HG03354 (cell line): Measurements from ENCODE around the gene SSR1.

Source experiments
- ATAC-seq: cut with Tn5 transposase; IDR thresholded peaks from one replicate; pipeline ENCODE4 v1.9.1; 2021; ENCODE audit warnings: mild to moderate bottlenecking; ENCODE audit not compliant: unreplicated experiment, poor library complexity, severe bottlenecking

SSR1 gene

DNA sequence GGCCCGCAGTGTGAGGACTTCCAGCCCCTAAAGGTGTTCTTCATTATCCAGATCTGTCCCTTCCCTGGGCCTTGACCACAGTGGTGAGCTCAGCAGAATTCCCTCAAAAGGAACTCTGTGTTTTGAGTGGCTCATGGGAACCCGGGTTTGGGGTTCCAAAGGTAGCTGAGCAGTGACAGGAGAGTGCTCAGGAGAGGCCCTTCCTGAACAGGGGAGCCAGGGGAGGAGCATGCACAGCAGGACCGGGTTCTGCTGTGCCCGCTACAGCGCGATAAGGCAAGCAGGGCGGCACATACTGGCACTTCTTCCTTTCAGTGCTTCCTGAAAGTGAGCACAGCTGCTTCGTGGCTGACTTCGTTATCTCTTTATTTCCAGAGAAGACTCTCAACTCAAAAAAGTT is 88.3 kb downstream of the SSR1 start:
- ATAC-seq, result no peak

- no peak for ATAC-seq
Observed at GRCh38 chr6:7222197-7222596, 90.8 kb downstream of the SSR1 start.

DNA sequence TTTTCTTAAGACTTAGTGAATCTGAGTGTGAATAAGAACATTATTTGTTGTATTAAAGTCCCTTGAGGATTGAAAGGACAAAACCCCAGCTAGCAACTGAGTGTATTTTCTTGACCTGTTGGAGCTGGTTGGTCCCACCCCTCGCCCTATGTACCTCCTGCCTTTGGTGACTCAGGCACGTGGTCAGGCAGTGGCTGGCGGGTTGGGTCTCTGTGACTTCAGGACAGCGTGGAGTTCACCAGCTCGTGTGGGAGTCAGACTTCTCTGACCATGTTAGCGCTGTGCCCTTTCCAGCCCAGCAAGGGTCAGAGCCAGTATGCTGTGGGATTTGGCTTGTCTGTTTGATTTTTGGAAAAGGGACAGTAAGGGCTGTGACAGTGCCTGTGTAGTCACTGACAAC is 93.7 kb downstream of the SSR1 start:
- no peak for ATAC-seq

DNA sequence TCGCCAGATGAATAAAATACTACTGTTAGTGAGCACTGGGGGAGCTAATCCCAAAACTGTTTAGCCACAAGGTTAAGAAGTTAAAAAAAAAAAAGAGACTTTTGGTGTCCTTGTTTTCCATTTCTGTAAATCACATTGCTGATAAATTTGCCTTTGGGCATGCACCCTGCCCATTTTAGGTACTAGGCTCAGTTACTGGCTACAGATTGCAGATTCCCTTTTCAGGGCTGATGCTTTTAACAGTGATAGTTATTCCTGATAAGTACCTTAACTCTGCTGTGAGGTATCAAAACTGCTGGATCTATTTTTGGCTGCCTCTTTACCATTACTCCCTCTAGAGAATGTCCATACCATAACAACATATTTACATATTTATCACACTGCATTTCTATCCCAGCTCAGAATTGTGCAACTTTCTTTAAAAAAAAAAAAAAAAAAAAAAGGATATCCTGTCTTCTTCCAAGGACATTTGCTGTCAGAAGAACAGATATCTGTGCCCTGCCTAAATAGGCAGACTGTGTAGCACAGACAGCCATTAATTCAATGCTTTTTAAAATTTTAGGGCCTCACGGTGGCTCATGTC is 94.5 kb downstream of the SSR1 start:
- ATAC-seq, result no peak
